Measurements from ENCODE around the gene NKAIN1.

DNA sequence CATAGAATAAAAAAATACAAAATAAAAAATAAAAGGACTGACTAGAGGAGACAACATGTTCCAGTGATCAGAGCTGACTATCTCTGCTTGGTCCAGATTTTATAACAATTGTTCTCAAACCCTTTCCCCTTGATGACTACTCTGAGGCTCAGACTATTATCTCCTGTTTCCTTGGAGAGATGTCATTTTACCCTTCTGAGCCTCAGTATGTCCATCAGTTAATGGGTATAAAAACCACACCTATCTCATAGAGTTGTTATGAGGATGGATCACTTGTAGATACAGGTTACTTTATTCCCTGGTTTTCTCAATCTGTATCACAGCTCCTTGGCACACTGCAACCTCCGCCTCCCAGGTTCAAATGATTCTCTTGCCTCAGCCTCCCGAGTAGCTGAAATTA lies 7.0 kb downstream of the NKAIN1 start:
- TF ChIP-seq GLI2 (tag by site-specific recombination; IDR thresholded peaks at IDR 0.05; ENCODE audit: borderline replicate concordance, low read depth) (no peak), CTCF (tag by site-specific recombination; IDR thresholded peaks at IDR 0.05) (no peak), ZNF211 (tag by site-specific recombination; IDR thresholded peaks at IDR 0.05; ENCODE audit: low read depth) (no peak), ZNF426 (tag by site-specific recombination; IDR thresholded peaks at IDR 0.05) (no peak), ZBTB17 (tag by site-specific recombination; IDR thresholded peaks at IDR 0.05) (no peak), TSHZ1 (tag by site-specific recombination; IDR thresholded peaks at IDR 0.05; ENCODE audit: borderline replicate concordance) (no peak)

Measured in HEK293 (cell line).